Gastrocnemius medialis (tissue), 4 donors: Measurements from ENCODE around the gene ECSCR. TPM values are rescaled to one million over a fixed set of nuclear protein-coding genes. Genes with fewer than 3 reads are reported as not detected.

Experiments
- ATAC-seq, 2 donors: fragments of 150-250 bp; one replicate each; pipeline ENCODE4 v1.9.1; 2016
- DNase-seq, 2 donors: peaks; one replicate each; pipeline ENCODE4 v3.0.0-alpha.2; 2019
- H3K27ac ChIP-seq, 4 donors: fragments of 200-600 bp; sonication (generic); 1 replicate in 1 of 4; 2 replicates in 3 of 4; pipeline ENCODE4 v1.5.1; 2016 to 2018; ENCODE audit warnings: mild to moderate bottlenecking in 2 of 4, moderate library complexity in 1 of 4
- H3K27me3 ChIP-seq, 3 donors: fragments of 200-600 bp; sonication (generic) in 2 of 3; 1 replicate in 1 of 3; 2 replicates in 2 of 3; pipeline versions ENCODE4 v1.5.1 to v1.6.0; 2016 to 2019; ENCODE audit warnings: mild to moderate bottlenecking in 1 of 3, moderate library complexity in 1 of 3
- H3K36me3 ChIP-seq, 2 donors: fragments of 200-600 bp; sonication (generic) in 1 of 2; one replicate each; pipeline ENCODE4 v1.5.1; 2017 to 2018
- H3K4me1 ChIP-seq, 2 donors: fragments of 200-600 bp; sonication (generic) in 1 of 2; one replicate each; pipeline ENCODE4 v1.5.1; 2016 to 2017; ENCODE audit warnings: mild to moderate bottlenecking in 2 of 2
- H3K4me3 ChIP-seq, 4 donors: fragments of 200-600 bp; sonication (generic) in 3 of 4; 1 replicate in 1 of 4; 2 replicates in 3 of 4; pipeline ENCODE4 v1.5.1; 2016 to 2019; ENCODE audit warnings: mild to moderate bottlenecking in 2 of 4
- H3K9me3 ChIP-seq, 3 donors: fragments of 200-600 bp; sonication (generic) in 2 of 3; 1 replicate in 1 of 3; 2 replicates in 2 of 3; pipeline ENCODE4 v1.5.1; 2016 to 2019
- POLR2A ChIP-seq, 2 donors: fragments of 450-650 bp; IDR thresholded peaks; one replicate each; pipeline ENCODE4 v1.6.1; 2017; ENCODE audit warnings: antibody characterized with exemption in 2 of 2, mild to moderate bottlenecking in 2 of 2, moderate library complexity in 2 of 2
- in situ Hi-C, 4 donors: fragments of 200-750 bp; cut with MboI; loops; one replicate each; pipeline versions ENCODE4 v1.15.0 to v1.8.0; 2017; ENCODE audit warnings: low sequenced_read_pairs in 4 of 4
- intact Hi-C: fragments of 100-400 bp; cut with DNase I; formaldehyde crosslinking; loops from one replicate; pipeline ENCODE4 v1.15.1; 2023; ENCODE audit warnings: low total_unique reads
- total RNA-seq, 4 donors: library from RNA; depleted of rRNA; stranded (reverse); fragments of >200 nt; gene quantifications; one replicate each; pipeline versions ENCODE4 v1.1.0 to v1.2.3, GENCODE V29; 2016
- TF ChIP-seq, protein P1 (sequence below), 5 experiments: fragments of 450-650 bp in 3 of 5; fragments of 200-600 bp in 2 of 5; sonication (generic) in 2 of 5; IDR thresholded peaks in 4 of 5; conservative IDR thresholded peaks in 1 of 5; 1 replicate in 4 of 5; 2 replicates in 1 of 5; pipeline ENCODE4 v1.5.1; 2016 to 2019; ENCODE audit warnings: antibody characterized with exemption in 5 of 5, mild to moderate bottlenecking in 3 of 5, moderate library complexity in 3 of 5

The ECSCR gene
- total RNA-seq, 4 donors from 2014 or later, result 5.4 to 8.9 (median 6.9) TPM

DNA sequence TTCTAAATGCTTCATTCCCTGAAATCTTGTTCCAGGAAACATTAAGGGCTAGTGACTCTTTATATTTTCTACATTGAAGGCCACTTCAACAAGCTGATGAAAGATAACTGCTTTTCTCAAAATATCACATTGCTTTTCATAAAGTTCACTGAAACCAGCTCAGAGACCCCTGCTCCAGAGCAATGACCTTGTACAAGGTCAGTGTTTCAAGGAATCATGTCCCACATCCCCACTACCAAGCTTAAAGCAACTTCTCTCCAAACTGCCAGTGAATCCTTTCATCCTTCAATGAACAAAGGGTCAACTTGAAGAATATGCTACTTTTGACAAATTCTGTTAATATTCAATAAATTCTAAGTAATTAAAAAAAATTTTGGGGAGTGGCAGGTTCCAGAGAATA lies 46.7 kb downstream of the ECSCR start:
- peaks cover 0 to 3% of the 10 kb centered on the region in 2 donors for H3K36me3 ChIP-seq
- peaks cover 63 to 64% of the 10 kb centered on the region in 2 donors for H3K4me1 ChIP-seq
- no peak for DNase-seq
- no peaks in the 10 kb centered on the region for H3K9me3 ChIP-seq
- peak overlapping the region; percentile 83 to 90 (median 87) for H3K27ac ChIP-seq
- no peaks in the 10 kb centered on the region for H3K27me3 ChIP-seq
- no peak for TF ChIP-seq POLR2A (IDR thresholded peaks at IDR 0.05)
- TF ChIP-seq, protein P1, sequence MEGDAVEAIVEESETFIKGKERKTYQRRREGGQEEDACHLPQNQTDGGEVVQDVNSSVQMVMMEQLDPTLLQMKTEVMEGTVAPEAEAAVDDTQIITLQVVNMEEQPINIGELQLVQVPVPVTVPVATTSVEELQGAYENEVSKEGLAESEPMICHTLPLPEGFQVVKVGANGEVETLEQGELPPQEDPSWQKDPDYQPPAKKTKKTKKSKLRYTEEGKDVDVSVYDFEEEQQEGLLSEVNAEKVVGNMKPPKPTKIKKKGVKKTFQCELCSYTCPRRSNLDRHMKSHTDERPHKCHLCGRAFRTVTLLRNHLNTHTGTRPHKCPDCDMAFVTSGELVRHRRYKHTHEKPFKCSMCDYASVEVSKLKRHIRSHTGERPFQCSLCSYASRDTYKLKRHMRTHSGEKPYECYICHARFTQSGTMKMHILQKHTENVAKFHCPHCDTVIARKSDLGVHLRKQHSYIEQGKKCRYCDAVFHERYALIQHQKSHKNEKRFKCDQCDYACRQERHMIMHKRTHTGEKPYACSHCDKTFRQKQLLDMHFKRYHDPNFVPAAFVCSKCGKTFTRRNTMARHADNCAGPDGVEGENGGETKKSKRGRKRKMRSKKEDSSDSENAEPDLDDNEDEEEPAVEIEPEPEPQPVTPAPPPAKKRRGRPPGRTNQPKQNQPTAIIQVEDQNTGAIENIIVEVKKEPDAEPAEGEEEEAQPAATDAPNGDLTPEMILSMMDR (IDR thresholded peaks at IDR 0.05 in 4 of 5, conservative IDR thresholded peaks at IDR 0.05 in 1 of 5), result no peak
- no peak overlapping the region for H3K4me3 ChIP-seq
- intact Hi-C loops (loop anchor here (5.0 to 10.0 kb wide), 3 partner anchors 146 to 269 kb away; partner anchors contain the start of gene UBE2D2), in situ Hi-C loops (loop anchor here in 1 of 4 donors (5.0 kb wide), 1 partner anchor 101 kb away; no protein-coding TSS in a partner anchor)
- ATAC-seq, result no peak

- DNase-seq (peak; percentile 49 to 79), ATAC-seq (peak; percentile 27 to 42)
- Histone ChIP-seq H3K4me1 (peaks cover 68 to 69% of the 10 kb centered on the region in 2 donors), H3K9me3 (no peaks in the 10 kb centered on the region), H3K27me3 (no peaks in the 10 kb centered on the region), H3K27ac (peak overlapping the region; percentile 83 to 90 (median 87)), H3K36me3 (no peaks in the 10 kb centered on the region), H3K4me3 (no peak overlapping the region)
- TF ChIP-seq, protein P1 (IDR thresholded peaks at IDR 0.05 in 4 of 5, conservative IDR thresholded peaks at IDR 0.05 in 1 of 5), result no peak
- TF ChIP-seq POLR2A (IDR thresholded peaks at IDR 0.05), result no peak
- in situ Hi-C loops, result loop anchor here in 1 of 4 donors (5.0 kb wide), 1 partner anchor 102 kb away; no protein-coding TSS in a partner anchor
- intact Hi-C loops, result loop anchor here (5.0 to 10.0 kb wide), 3 partner anchors 147 to 269 kb away; partner anchors contain the start of gene UBE2D2
Measured at GRCh38 chr5:139415221-139415861, 47.2 kb downstream of the ECSCR start.

DNA sequence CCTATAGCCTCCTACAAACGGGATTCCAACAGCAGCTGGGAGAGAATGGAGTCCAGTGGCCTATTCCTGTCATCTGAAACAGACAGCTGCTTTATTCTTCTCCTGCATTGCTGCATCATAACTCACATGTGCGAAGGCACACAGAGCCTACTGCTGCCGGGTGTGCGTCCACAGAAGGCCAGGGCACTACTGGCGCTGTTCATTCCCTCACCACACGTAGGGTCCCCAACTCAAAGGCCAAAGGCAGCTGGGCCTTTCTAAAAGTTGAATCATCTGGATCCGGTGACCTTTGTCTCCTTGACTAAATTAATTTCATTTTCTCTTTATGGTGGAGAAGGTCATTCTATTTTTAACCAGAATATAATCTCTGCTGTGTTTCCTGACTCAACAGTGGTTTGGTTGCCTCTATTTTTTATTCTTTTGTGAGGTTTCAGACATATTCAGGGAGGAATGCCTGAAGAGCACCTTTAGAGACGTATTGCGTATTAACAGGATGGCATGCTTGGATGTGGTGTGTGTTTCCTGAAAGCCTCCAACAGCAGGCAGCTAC lies 47.9 kb downstream of the ECSCR start:
- H3K4me1 ChIP-seq, result peaks cover 70 to 73% of the 10 kb centered on the region in 2 donors
- ATAC-seq, result peak; percentile 60 to 68
- no peaks in the 10 kb centered on the region for H3K9me3 ChIP-seq
- H3K4me3 ChIP-seq, result no peak overlapping the region
- intact Hi-C loops (loop anchor here (5.0 to 10.0 kb wide), 3 partner anchors 148 to 270 kb away; partner anchors contain the start of gene UBE2D2), in situ Hi-C loops (loop anchor here in 1 of 4 donors (5.0 kb wide), 1 partner anchor 103 kb away; no protein-coding TSS in a partner anchor)
- H3K27ac ChIP-seq, result peak overlapping the region; percentile 83 to 90 (median 87)
- peak; percentile 36 to 38 for TF ChIP-seq POLR2A (IDR thresholded peaks at IDR 0.05)
- TF ChIP-seq, protein P1 (IDR thresholded peaks at IDR 0.05 in 4 of 5, conservative IDR thresholded peaks at IDR 0.05 in 1 of 5), result peak in 1 of 5 experiments; percentile 28
- H3K27me3 ChIP-seq, result no peaks in the 10 kb centered on the region
- no peaks in the 10 kb centered on the region for H3K36me3 ChIP-seq
- peak; percentile 54 to 74 for DNase-seq

GRCh38 chr5:139413963-139414362 lies 48.6 kb downstream of the ECSCR start:
- DNase-seq (no peak), ATAC-seq (no peak)
- no peaks in the 10 kb centered on the region for H3K27me3 ChIP-seq
- peaks cover 63 to 69% of the 10 kb centered on the region in 2 donors for H3K4me1 ChIP-seq
- intact Hi-C loops (loop anchor here (10.0 kb wide), 1 partner anchor 271 kb away; no protein-coding TSS in a partner anchor), in situ Hi-C loops (no loop called here)
- TF ChIP-seq, protein P1 (IDR thresholded peaks at IDR 0.05 in 4 of 5, conservative IDR thresholded peaks at IDR 0.05 in 1 of 5), result no peak
- TF ChIP-seq POLR2A (IDR thresholded peaks at IDR 0.05), result no peak
- peak overlapping the region; percentile 83 to 90 (median 87) for H3K27ac ChIP-seq
- H3K9me3 ChIP-seq, result no peaks in the 10 kb centered on the region
- no peaks in the 10 kb centered on the region for H3K36me3 ChIP-seq
- no peak overlapping the region for H3K4me3 ChIP-seq
